Gastrocnemius medialis (tissue), 4 donors: ENCODE measurements around the gene LRRC74A.
A peak's percentile ranks its signal among the peaks of the same experiment; 100 is the strongest.

Experiments used
- CTCF ChIP-seq, 5 experiments: fragments of 450-650 bp in 3 of 5; fragments of 200-600 bp in 2 of 5; sonication (generic) in 2 of 5; IDR thresholded peaks in 4 of 5; conservative IDR thresholded peaks in 1 of 5; 1 replicate in 4 of 5; 2 replicates in 1 of 5; pipeline ENCODE4 v1.5.1; 2016 to 2019; ENCODE audit warnings: antibody characterized with exemption in 5 of 5, mild to moderate bottlenecking in 3 of 5, moderate library complexity in 3 of 5
- POLR2A ChIP-seq, 2 donors: fragments of 450-650 bp; IDR thresholded peaks; one replicate each; pipeline ENCODE4 v1.6.1; 2017; ENCODE audit warnings: antibody characterized with exemption in 2 of 2, mild to moderate bottlenecking in 2 of 2, moderate library complexity in 2 of 2

- TF ChIP-seq POLR2A (IDR thresholded peaks at IDR 0.05) = no peak
- TF ChIP-seq CTCF (IDR thresholded peaks at IDR 0.05 in 4 of 5, conservative IDR thresholded peaks at IDR 0.05 in 1 of 5) = peak; percentile 63 to 93 (median 87)
These were observed 46.7 kb downstream of the LRRC74A start for GRCh38 chr14:76872796-76873432.
